WERI-Rb-1 (cell line): ENCODE measurements around the gene TMEM185B.

Source experiments
- DNase-seq: peaks from one replicate; pipeline ENCODE4 v3.0.0-alpha.2; 2020
- H3K27ac ChIP-seq: fragments of 250-450 bp; sonication (Bioruptor Pico); 2 replicates; pipeline ENCODE4 v1.5.1; 2020; ENCODE audit warnings: mild to moderate bottlenecking, moderate library complexity
- H3K27me3 ChIP-seq: fragments of 250-450 bp; sonication (Bioruptor Pico); 2 replicates; pipeline ENCODE4 v1.5.1; 2021; ENCODE audit warnings: mild to moderate bottlenecking, low read depth, moderate library complexity; ENCODE audit not compliant: insufficient read depth, severe bottlenecking
- H3K36me3 ChIP-seq: fragments of 250-450 bp; sonication (Bioruptor Pico); 2 replicates; pipeline ENCODE4 v1.5.1; 2020; ENCODE audit warnings: mild to moderate bottlenecking, moderate library complexity
- H3K4me3 ChIP-seq: 2 replicates; pipeline ENCODE4 v1.5.1; 2011; ENCODE audit warnings: low read depth, mild to moderate bottlenecking, control low read depth, low read length
- H3K9me3 ChIP-seq: fragments of 250-450 bp; sonication (Bioruptor Pico); 2 replicates; pipeline ENCODE4 v1.5.1; 2021; ENCODE audit warnings: mild to moderate bottlenecking, moderate library complexity; ENCODE audit not compliant: severe bottlenecking
- TF ChIP-seq, protein P1 (sequence below): IDR thresholded peaks from 2 replicates; pipeline ENCODE4 v1.5.1; 2011; ENCODE audit warnings: low read depth, mild to moderate bottlenecking, control low read depth, inconsistent platforms, low read length

The TMEM185B gene

GRCh38 chr2:120231974-120232635 lies 8.9 kb upstream of the TMEM185B start:
- Histone ChIP-seq H3K9me3 (no peaks in the 10 kb centered on the region), H3K27ac (no peak overlapping the region), H3K27me3 (no peaks in the 10 kb centered on the region), H3K36me3 (no peaks in the 10 kb centered on the region), H3K4me3 (no peak overlapping the region)
- TF ChIP-seq, protein P1, sequence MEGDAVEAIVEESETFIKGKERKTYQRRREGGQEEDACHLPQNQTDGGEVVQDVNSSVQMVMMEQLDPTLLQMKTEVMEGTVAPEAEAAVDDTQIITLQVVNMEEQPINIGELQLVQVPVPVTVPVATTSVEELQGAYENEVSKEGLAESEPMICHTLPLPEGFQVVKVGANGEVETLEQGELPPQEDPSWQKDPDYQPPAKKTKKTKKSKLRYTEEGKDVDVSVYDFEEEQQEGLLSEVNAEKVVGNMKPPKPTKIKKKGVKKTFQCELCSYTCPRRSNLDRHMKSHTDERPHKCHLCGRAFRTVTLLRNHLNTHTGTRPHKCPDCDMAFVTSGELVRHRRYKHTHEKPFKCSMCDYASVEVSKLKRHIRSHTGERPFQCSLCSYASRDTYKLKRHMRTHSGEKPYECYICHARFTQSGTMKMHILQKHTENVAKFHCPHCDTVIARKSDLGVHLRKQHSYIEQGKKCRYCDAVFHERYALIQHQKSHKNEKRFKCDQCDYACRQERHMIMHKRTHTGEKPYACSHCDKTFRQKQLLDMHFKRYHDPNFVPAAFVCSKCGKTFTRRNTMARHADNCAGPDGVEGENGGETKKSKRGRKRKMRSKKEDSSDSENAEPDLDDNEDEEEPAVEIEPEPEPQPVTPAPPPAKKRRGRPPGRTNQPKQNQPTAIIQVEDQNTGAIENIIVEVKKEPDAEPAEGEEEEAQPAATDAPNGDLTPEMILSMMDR: no peak
- DNase-seq: no peak

- no peaks in the 10 kb centered on the region for H3K27me3 ChIP-seq
- H3K27ac ChIP-seq: no peak overlapping the region
- H3K9me3 ChIP-seq: no peaks in the 10 kb centered on the region
- no peaks in the 10 kb centered on the region for H3K36me3 ChIP-seq
- no peak for DNase-seq
- TF ChIP-seq, protein P1: no peak
- H3K4me3 ChIP-seq: no peak overlapping the region
Observed at GRCh38 chr2:120231564-120231973, 8.4 kb upstream of the TMEM185B start.

GRCh38 chr2:120230515-120231471 lies 7.6 kb upstream of the TMEM185B start:
- H3K27ac ChIP-seq: no peak overlapping the region
- DNase-seq: no peak
- TF ChIP-seq, protein P1: no peak
- no peaks in the 10 kb centered on the region for H3K9me3 ChIP-seq
- H3K36me3 ChIP-seq: no peaks in the 10 kb centered on the region
- no peak overlapping the region for H3K4me3 ChIP-seq
- no peaks in the 10 kb centered on the region for H3K27me3 ChIP-seq

DNA sequence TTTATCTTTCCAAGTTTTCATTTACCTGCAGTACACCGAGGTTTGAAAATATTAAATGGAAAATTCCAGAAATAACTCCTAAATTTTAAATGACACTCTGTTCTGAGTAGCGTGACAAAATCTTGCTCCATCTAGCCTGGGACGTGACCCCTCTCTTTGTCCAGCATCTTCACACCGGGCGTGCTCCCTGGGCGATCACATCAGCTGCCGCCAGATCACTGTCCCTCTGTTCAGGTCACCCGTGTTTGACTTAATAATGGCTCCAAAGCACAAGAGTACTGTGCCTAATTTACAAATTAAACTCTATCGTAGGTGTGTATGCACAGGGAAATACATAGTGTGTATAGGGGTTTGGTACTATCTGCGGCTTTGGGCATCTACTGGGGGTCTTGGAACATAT lies 6.1 kb upstream of the TMEM185B start:
- no peaks in the 10 kb centered on the region for H3K36me3 ChIP-seq
- H3K27ac ChIP-seq: no peak overlapping the region
- no peak for DNase-seq
- H3K27me3 ChIP-seq: no peaks in the 10 kb centered on the region
- no peaks in the 10 kb centered on the region for H3K9me3 ChIP-seq
- no peak overlapping the region for H3K4me3 ChIP-seq
- TF ChIP-seq, protein P1: no peak

- no peak for DNase-seq
- Histone ChIP-seq H3K36me3 (no peaks in the 10 kb centered on the region), H3K9me3 (no peaks in the 10 kb centered on the region), H3K27ac (no peak overlapping the region), H3K27me3 (no peaks in the 10 kb centered on the region), H3K4me3 (no peak overlapping the region)
- TF ChIP-seq, protein P1: no peak
Observed at GRCh38 chr2:120228503-120228902, 5.3 kb upstream of the TMEM185B start.
